SK-N-SH (cell line): ENCODE results near the gene JAK1. TPM values are rescaled to one million over a fixed set of nuclear protein-coding genes. Genes with fewer than 3 reads are reported as not detected.

Experiments
- CTCF ChIA-PET: fragments of 300-600, 350-600 bp; formaldehyde crosslinking; extraction: SDS; loops from one replicate; lab custom pipeline; 2021; lab: Yijun Ruan, JAX
- POLR2A ChIA-PET: fragments of 350-600 bp; sonication (Branson Sonifier 250); formaldehyde crosslinking; extraction: SDS; loops from one replicate; lab custom pipeline; 2020; ENCODE audit warnings: antibody characterized with exemption, inconsistent platforms; lab: Yijun Ruan, JAX
- DNase-seq: peaks from one replicate; pipeline ENCODE4 v3.0.0; 2012
- H2AFZ ChIP-seq: fragments of 200-600 bp; sonication (generic); 2 replicates; pipeline ENCODE4 v1.8.1; 2016; ENCODE audit warnings: antibody characterized with exemption, mild to moderate bottlenecking, low read depth
- H3F3A ChIP-seq: fragments of 200-600 bp; sonication (generic); replicated peaks from 2 replicates; pipeline ENCODE3; 2016; ENCODE audit warnings: antibody characterized with exemption, mild to moderate bottlenecking; ENCODE audit not compliant: insufficient read depth
- H3K27ac ChIP-seq, 2 experiments: fragments of 200-500 bp in 1 of 2; fragments of 200-600 bp in 1 of 2; sonication (Bioruptor generic) in 1 of 2; sonication (generic), shearing (Covaris generic) in 1 of 2; 2 replicates each; pipeline versions ENCODE4 v1.5.1 to v1.6.1; 2014 to 2016; ENCODE audit warnings: low read depth in 2 of 2, inconsistent platforms in 1 of 2, low read length in 1 of 2, mild to moderate bottlenecking in 1 of 2, mixed read lengths in 1 of 2
- H3K27me3 ChIP-seq: fragments of 200-600 bp; sonication (generic), shearing (Covaris generic); 2 replicates; pipeline ENCODE4 v1.6.1; 2016; ENCODE audit warnings: mixed run types; ENCODE audit not compliant: insufficient read depth
- H3K36me3 ChIP-seq, 2 experiments: fragments of 200-500 bp in 1 of 2; fragments of 200-600 bp in 1 of 2; sonication (Bioruptor generic) in 1 of 2; sonication (generic) in 1 of 2; replicated peaks in 1 of 2; 2 replicates each; pipeline versions ENCODE3 to v1.5.1; 2014 to 2016; ENCODE audit warnings: low read length in 1 of 2, mild to moderate bottlenecking in 1 of 2; ENCODE audit not compliant: insufficient read depth in 2 of 2, control insufficient read depth in 1 of 2
- H3K4me1 ChIP-seq, 2 experiments: fragments of 200-500 bp in 1 of 2; fragments of 200-600 bp in 1 of 2; sonication (Bioruptor generic) in 1 of 2; sonication (generic), shearing (Covaris generic) in 1 of 2; 2 replicates each; pipeline versions ENCODE4 v1.5.1 to v1.6.1; 2014 to 2016; ENCODE audit warnings: low read depth in 1 of 2, low read length in 1 of 2, mixed run types in 1 of 2; ENCODE audit not compliant: insufficient read depth in 2 of 2, control insufficient read depth in 1 of 2
- H3K4me2 ChIP-seq: fragments of 200-600 bp; sonication (generic), shearing (Covaris generic); 2 replicates; pipeline ENCODE4 v1.6.1; 2017; ENCODE audit warnings: mixed run types
- H3K4me3 ChIP-seq, 2 experiments: fragments of 200-500 bp in 1 of 2; fragments of 200-600 bp in 1 of 2; sonication (Bioruptor generic) in 1 of 2; sonication (generic), shearing (Covaris generic) in 1 of 2; 2 replicates each; pipeline versions ENCODE4 v1.5.1 to v1.8.1; 2014 to 2016; ENCODE audit warnings: low read depth in 2 of 2, inconsistent platforms in 1 of 2, low read length in 1 of 2, mild to moderate bottlenecking in 1 of 2, mixed read lengths in 1 of 2, moderate library complexity in 1 of 2
- H3K79me2 ChIP-seq: fragments of 200-600 bp; sonication (generic); 2 replicates; pipeline ENCODE4 v1.8.1; 2017; ENCODE audit warnings: mild to moderate bottlenecking; ENCODE audit not compliant: insufficient read depth
- H3K9ac ChIP-seq: fragments of 200-600 bp; sonication (generic); 2 replicates; pipeline ENCODE4 v1.6.1; 2017; ENCODE audit warnings: mixed run types
- H3K9me2 ChIP-seq: fragments of 200-600 bp; sonication (generic); 2 replicates; pipeline ENCODE4 v1.6.1; 2017; ENCODE audit warnings: mixed run types
- H3K9me3 ChIP-seq: fragments of 200-600 bp; sonication (generic); 2 replicates; pipeline ENCODE4 v1.6.1; 2017; ENCODE audit warnings: mixed run types, mild to moderate bottlenecking, moderate library complexity
- H4K20me1 ChIP-seq: fragments of 200-600 bp; sonication (generic); 2 replicates; pipeline ENCODE4 v1.6.1; 2017; ENCODE audit warnings: mild to moderate bottlenecking, mixed run types; ENCODE audit not compliant: insufficient read depth
- CHD2 ChIP-seq: fragments of 150-350 bp; IDR thresholded peaks from 2 replicates; pipeline ENCODE4 v1.6.1; 2018; ENCODE audit warnings: low read length; ENCODE audit not compliant: partially characterized antibody
- EZH2phosphoT487 ChIP-seq: fragments of 200-600 bp; sonication (generic); IDR thresholded peaks from 2 replicates; pipeline ENCODE4 v1.6.1; 2017; ENCODE audit warnings: low read depth, mixed run types, mild to moderate bottlenecking, antibody characterized with exemption, moderate library complexity, borderline replicate concordance
- FOSL2 ChIP-seq: IDR thresholded peaks from 2 replicates; pipeline ENCODE4 v1.4.0; 2012; ENCODE audit warnings: low read depth, mild to moderate bottlenecking, moderate library complexity, borderline replicate concordance
- FOXJ3 ChIP-seq: sonication (generic); formaldehyde crosslinking; IDR thresholded peaks from 2 replicates; pipeline ENCODE4 v1.5.1; 2020; ENCODE audit warnings: mild to moderate bottlenecking, missing genetic modification reagents
- GATA2 ChIP-seq: sonication (generic); formaldehyde crosslinking; IDR thresholded peaks from 2 replicates; pipeline ENCODE4 v1.5.0; 2020; ENCODE audit warnings: mild to moderate bottlenecking, missing genetic modification reagents
- JUND ChIP-seq: IDR thresholded peaks from 2 replicates; pipeline ENCODE4 v1.4.0; 2012
- MEF2A ChIP-seq: IDR thresholded peaks from 2 replicates; pipeline ENCODE4 v1.4.0; 2012; ENCODE audit warnings: low read depth, borderline replicate concordance
- MXI1 ChIP-seq: IDR thresholded peaks from 2 replicates; pipeline ENCODE4 v1.6.1; 2012; ENCODE audit warnings: mild to moderate bottlenecking, low read depth, low read length, improper control_type of control experiment
- NFIC ChIP-seq: IDR thresholded peaks from 2 replicates; pipeline ENCODE4 v1.4.0; 2012; ENCODE audit warnings: borderline replicate concordance
- RCOR1 ChIP-seq: fragments of 150-350 bp; IDR thresholded peaks from 2 replicates; pipeline ENCODE4 v1.6.1; 2017; ENCODE audit warnings: antibody characterized with exemption, low read length
- REST ChIP-seq: IDR thresholded peaks from 2 replicates; pipeline ENCODE4 v1.6.1; 2012; ENCODE audit warnings: mild to moderate bottlenecking, low read depth, low read length, moderate library complexity
- RFX5 ChIP-seq: IDR thresholded peaks from 2 replicates; pipeline ENCODE4 v1.6.1; 2012; ENCODE audit warnings: mild to moderate bottlenecking, improper control_type of control experiment, low read length
- RXRA ChIP-seq: IDR thresholded peaks from 2 replicates; pipeline ENCODE4 v1.4.0; 2012; ENCODE audit warnings: low read depth, mild to moderate bottlenecking, borderline replicate concordance
- SMC3 ChIP-seq: IDR thresholded peaks from 2 replicates; pipeline ENCODE4 v1.6.1; 2012; ENCODE audit warnings: low read depth, low read length, improper control_type of control experiment
- TAF1 ChIP-seq: IDR thresholded peaks from 2 replicates; pipeline ENCODE4 v1.6.1; 2012; ENCODE audit warnings: low read depth, mild to moderate bottlenecking, low read length, moderate library complexity, borderline replicate concordance
- TCF12 ChIP-seq: IDR thresholded peaks from 2 replicates; pipeline ENCODE4 v1.4.0; 2012
- USF1 ChIP-seq: IDR thresholded peaks from 2 replicates; pipeline ENCODE4 v1.4.0; 2012; ENCODE audit warnings: low read depth, borderline replicate concordance
- USF2 ChIP-seq: fragments of 150-350 bp; IDR thresholded peaks from 2 replicates; pipeline ENCODE4 v1.6.1; 2017; ENCODE audit warnings: antibody characterized with exemption, low read length, low read depth, borderline replicate concordance
- polyA plus RNA-seq, 3 experiments: library from polyadenylated mRNA; depleted of rRNA; stranded (reverse); fragments of >200 nt; gene quantifications; 2 replicates each; pipeline ENCODE4 v1.2.3, GENCODE V29; 2012
- TF ChIP-seq, protein P1 (sequence below): fragments of 200-600 bp; sonication (generic); IDR thresholded peaks from 2 replicates; pipeline ENCODE4 v1.6.1; 2017; ENCODE audit warnings: antibody characterized with exemption, mild to moderate bottlenecking, moderate library complexity
- TF ChIP-seq, protein P2 (sequence below): IDR thresholded peaks from 2 replicates; pipeline ENCODE4 v1.4.0; 2012; ENCODE audit warnings: low read depth, borderline replicate concordance

JAK1 gene
- polyA plus RNA-seq, 1 of the 3 experiments (the other 2 are of a cell fraction), result 47.5 TPM

GRCh38 chr1:65014321-65014720 lies 48.0 kb upstream of the JAK1 start:
- H3K9me2 ChIP-seq, result no peaks in the 10 kb centered on the region
- H2AFZ ChIP-seq, result no peak overlapping the region
- no peak overlapping the region for H3K4me3 ChIP-seq
- no peak overlapping the region for H3K4me2 ChIP-seq
- no peaks in the 10 kb centered on the region for H3F3A ChIP-seq
- CTCF ChIA-PET, result no interaction called here
- no peaks in the 10 kb centered on the region; the same call in 1 of the 2 replicates for H3K9me3 ChIP-seq
- no peak for DNase-seq
- no peaks in the 10 kb centered on the region for H3K27me3 ChIP-seq
- no peaks in the 10 kb centered on the region for H4K20me1 ChIP-seq
- no peaks in the 10 kb centered on the region for H3K4me1 ChIP-seq
- no peak overlapping the region for H3K27ac ChIP-seq
- POLR2A ChIA-PET, result no interaction called here
- TF ChIP-seq REST, result no peak
- TF ChIP-seq EZH2phosphoT487, result no peak
- no peak for TF ChIP-seq USF1
- no peak for TF ChIP-seq RFX5
- TF ChIP-seq USF2, result no peak
- TF ChIP-seq RXRA, result no peak
- no peak for TF ChIP-seq TAF1
- no peak for TF ChIP-seq FOXJ3 (CRISPR knock-in tag)
- no peak for TF ChIP-seq MEF2A
- TF ChIP-seq JUND, result no peak
- no peak for TF ChIP-seq SMC3
- TF ChIP-seq, protein P1, sequence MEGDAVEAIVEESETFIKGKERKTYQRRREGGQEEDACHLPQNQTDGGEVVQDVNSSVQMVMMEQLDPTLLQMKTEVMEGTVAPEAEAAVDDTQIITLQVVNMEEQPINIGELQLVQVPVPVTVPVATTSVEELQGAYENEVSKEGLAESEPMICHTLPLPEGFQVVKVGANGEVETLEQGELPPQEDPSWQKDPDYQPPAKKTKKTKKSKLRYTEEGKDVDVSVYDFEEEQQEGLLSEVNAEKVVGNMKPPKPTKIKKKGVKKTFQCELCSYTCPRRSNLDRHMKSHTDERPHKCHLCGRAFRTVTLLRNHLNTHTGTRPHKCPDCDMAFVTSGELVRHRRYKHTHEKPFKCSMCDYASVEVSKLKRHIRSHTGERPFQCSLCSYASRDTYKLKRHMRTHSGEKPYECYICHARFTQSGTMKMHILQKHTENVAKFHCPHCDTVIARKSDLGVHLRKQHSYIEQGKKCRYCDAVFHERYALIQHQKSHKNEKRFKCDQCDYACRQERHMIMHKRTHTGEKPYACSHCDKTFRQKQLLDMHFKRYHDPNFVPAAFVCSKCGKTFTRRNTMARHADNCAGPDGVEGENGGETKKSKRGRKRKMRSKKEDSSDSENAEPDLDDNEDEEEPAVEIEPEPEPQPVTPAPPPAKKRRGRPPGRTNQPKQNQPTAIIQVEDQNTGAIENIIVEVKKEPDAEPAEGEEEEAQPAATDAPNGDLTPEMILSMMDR, result no peak
- no peak for TF ChIP-seq TCF12
- no peak for TF ChIP-seq GATA2
- TF ChIP-seq, protein P2, sequence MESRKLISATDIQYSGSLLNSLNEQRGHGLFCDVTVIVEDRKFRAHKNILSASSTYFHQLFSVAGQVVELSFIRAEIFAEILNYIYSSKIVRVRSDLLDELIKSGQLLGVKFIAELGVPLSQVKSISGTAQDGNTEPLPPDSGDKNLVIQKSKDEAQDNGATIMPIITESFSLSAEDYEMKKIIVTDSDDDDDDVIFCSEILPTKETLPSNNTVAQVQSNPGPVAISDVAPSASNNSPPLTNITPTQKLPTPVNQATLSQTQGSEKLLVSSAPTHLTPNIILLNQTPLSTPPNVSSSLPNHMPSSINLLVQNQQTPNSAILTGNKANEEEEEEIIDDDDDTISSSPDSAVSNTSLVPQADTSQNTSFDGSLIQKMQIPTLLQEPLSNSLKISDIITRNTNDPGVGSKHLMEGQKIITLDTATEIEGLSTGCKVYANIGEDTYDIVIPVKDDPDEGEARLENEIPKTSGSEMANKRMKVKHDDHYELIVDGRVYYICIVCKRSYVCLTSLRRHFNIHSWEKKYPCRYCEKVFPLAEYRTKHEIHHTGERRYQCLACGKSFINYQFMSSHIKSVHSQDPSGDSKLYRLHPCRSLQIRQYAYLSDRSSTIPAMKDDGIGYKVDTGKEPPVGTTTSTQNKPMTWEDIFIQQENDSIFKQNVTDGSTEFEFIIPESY, result no peak
- TF ChIP-seq FOSL2, result no peak
- no peak for TF ChIP-seq NFIC
- TF ChIP-seq CHD2, result no peak
- TF ChIP-seq MXI1, result no peak
- TF ChIP-seq RCOR1, result no peak
- TF ChIP-seq, all 33 proteins: peak for 0
- Histone ChIP-seq H3K36me3 (no peaks in the 10 kb centered on the region), H3K79me2 (no peaks in the 10 kb centered on the region), H3K9ac (no peak overlapping the region)
